ENCODE results near the gene NEU3.
A peak's percentile ranks its signal among the peaks of the same experiment; 100 is the strongest.

NEU3 gene

GRCh38 chr11:75031771-75032549 lies 43.2 kb downstream of the NEU3 start:
- Histone ChIP-seq H3K27ac (ENCODE audit: low read depth, low read length) (no peak overlapping the region), H2BK120ac (ENCODE audit: low read depth, low read length) (no peak overlapping the region), H2BK5ac (ENCODE audit: low read length) (no peak overlapping the region), H3K56ac (ENCODE audit: low read length) (no peak overlapping the region), H3K23ac (ENCODE audit: low read length) (no peak overlapping the region), H3K79me2 (ENCODE audit: control insufficient read depth, insufficient read depth, low read length) (no peaks in the 10 kb centered on the region), H3K4ac (ENCODE audit: low read depth, low read length) (no peak overlapping the region), H3K27me3 (ENCODE audit: insufficient read depth, low read length, poor library complexity) (no peaks in the 10 kb centered on the region), H2AK5ac (ENCODE audit: low read length) (no peak overlapping the region), H3K79me1 (ENCODE audit: low read length) (no peaks in the 10 kb centered on the region), H4K5ac (ENCODE audit: low read length) (no peak overlapping the region), H2BK15ac (replicated peaks; ENCODE audit: low read depth) (no peak overlapping the region), H4K8ac (ENCODE audit: low read depth, low read length) (no peak overlapping the region), H3K4me1 (ENCODE audit: control insufficient read depth, low read depth, low read length) (peaks cover 5% of the 10 kb centered on the region), H3K18ac (ENCODE audit: low read length) (no peak overlapping the region), H3K4me2 (ENCODE audit: low read length) (no peak overlapping the region), H3K9ac (ENCODE audit: low read length) (no peak overlapping the region), H3K4me3 (ENCODE audit: low read length) (no peak overlapping the region), H3K36me3 (ENCODE audit: control insufficient read depth, insufficient read depth, low read length) (no peaks in the 10 kb centered on the region)
- peak; percentile 88 for DNase-seq
- WGBS (ENCODE audit: extremely low coverage, insufficient coverage, low lambda C conversion rate): no CpG with 5 or more reads among the region's 8 CpGs

- H3K27me3 ChIP-seq (ENCODE audit: insufficient read depth, low read length, poor library complexity): no peaks in the 10 kb centered on the region
- peaks cover 5% of the 10 kb centered on the region for H3K4me1 ChIP-seq (ENCODE audit: control insufficient read depth, low read depth, low read length)
- no peak overlapping the region for H4K8ac ChIP-seq (ENCODE audit: low read depth, low read length)
- no peak overlapping the region for H3K4ac ChIP-seq (ENCODE audit: low read depth, low read length)
- H3K4me2 ChIP-seq (ENCODE audit: low read length): no peak overlapping the region
- H3K56ac ChIP-seq (ENCODE audit: low read length): no peak overlapping the region
- H3K27ac ChIP-seq (ENCODE audit: low read depth, low read length): no peak overlapping the region
- H3K79me1 ChIP-seq (ENCODE audit: low read length): no peaks in the 10 kb centered on the region
- no peak overlapping the region for H2BK120ac ChIP-seq (ENCODE audit: low read depth, low read length)
- H2BK5ac ChIP-seq (ENCODE audit: low read length): no peak overlapping the region
- H3K36me3 ChIP-seq (ENCODE audit: control insufficient read depth, insufficient read depth, low read length): no peaks in the 10 kb centered on the region
- H3K9ac ChIP-seq (ENCODE audit: low read length): no peak overlapping the region
- no peak for DNase-seq
- no peak overlapping the region for H2BK15ac ChIP-seq (replicated peaks; ENCODE audit: low read depth)
- WGBS (ENCODE audit: extremely low coverage, insufficient coverage, low lambda C conversion rate): no CpG with 5 or more reads among the region's 3 CpGs
- H2AK5ac ChIP-seq (ENCODE audit: low read length): no peak overlapping the region
- no peak overlapping the region for H3K23ac ChIP-seq (ENCODE audit: low read length)
- no peaks in the 10 kb centered on the region for H3K79me2 ChIP-seq (ENCODE audit: control insufficient read depth, insufficient read depth, low read length)
- no peak overlapping the region for H4K5ac ChIP-seq (ENCODE audit: low read length)
- H3K18ac ChIP-seq (ENCODE audit: low read length): no peak overlapping the region
- no peak overlapping the region for H3K4me3 ChIP-seq (ENCODE audit: low read length)
These were observed 43.8 kb downstream of the NEU3 start for GRCh38 chr11:75032550-75032935.

GRCh38 chr11:75033916-75034315 lies 45.2 kb downstream of the NEU3 start:
- H3K4me3 ChIP-seq (ENCODE audit: low read length): no peak overlapping the region
- H2AK5ac ChIP-seq (ENCODE audit: low read length): no peak overlapping the region
- H3K4ac ChIP-seq (ENCODE audit: low read depth, low read length): no peak overlapping the region
- H3K27me3 ChIP-seq (ENCODE audit: insufficient read depth, low read length, poor library complexity): no peaks in the 10 kb centered on the region
- no peak overlapping the region for H3K27ac ChIP-seq (ENCODE audit: low read depth, low read length)
- H3K18ac ChIP-seq (ENCODE audit: low read length): no peak overlapping the region
- no peak overlapping the region for H4K5ac ChIP-seq (ENCODE audit: low read length)
- no peak overlapping the region for H3K9ac ChIP-seq (ENCODE audit: low read length)
- H3K4me2 ChIP-seq (ENCODE audit: low read length): no peak overlapping the region
- WGBS (ENCODE audit: extremely low coverage, insufficient coverage, low lambda C conversion rate): no CpG with 5 or more reads among the region's 3 CpGs
- H2BK15ac ChIP-seq (replicated peaks; ENCODE audit: low read depth): no peak overlapping the region
- H2BK5ac ChIP-seq (ENCODE audit: low read length): no peak overlapping the region
- no peak overlapping the region for H3K56ac ChIP-seq (ENCODE audit: low read length)
- no peak overlapping the region for H2BK120ac ChIP-seq (ENCODE audit: low read depth, low read length)
- H4K8ac ChIP-seq (ENCODE audit: low read depth, low read length): no peak overlapping the region
- no peaks in the 10 kb centered on the region for H3K79me2 ChIP-seq (ENCODE audit: control insufficient read depth, insufficient read depth, low read length)
- H3K79me1 ChIP-seq (ENCODE audit: low read length): no peaks in the 10 kb centered on the region
- no peaks in the 10 kb centered on the region for H3K36me3 ChIP-seq (ENCODE audit: control insufficient read depth, insufficient read depth, low read length)
- DNase-seq: no peak
- H3K23ac ChIP-seq (ENCODE audit: low read length): no peak overlapping the region
- peaks cover 5% of the 10 kb centered on the region for H3K4me1 ChIP-seq (ENCODE audit: control insufficient read depth, low read depth, low read length)

- no peaks in the 10 kb centered on the region for H3K27me3 ChIP-seq (ENCODE audit: insufficient read depth, low read length, poor library complexity)
- H3K4me3 ChIP-seq (ENCODE audit: low read length): no peak overlapping the region
- no peak overlapping the region for H3K23ac ChIP-seq (ENCODE audit: low read length)
- H3K4me2 ChIP-seq (ENCODE audit: low read length): no peak overlapping the region
- H2BK120ac ChIP-seq (ENCODE audit: low read depth, low read length): no peak overlapping the region
- H3K79me1 ChIP-seq (ENCODE audit: low read length): no peaks in the 10 kb centered on the region
- no peak overlapping the region for H2AK5ac ChIP-seq (ENCODE audit: low read length)
- H2BK5ac ChIP-seq (ENCODE audit: low read length): no peak overlapping the region
- H3K56ac ChIP-seq (ENCODE audit: low read length): no peak overlapping the region
- H3K27ac ChIP-seq (ENCODE audit: low read depth, low read length): no peak overlapping the region
- DNase-seq: no peak
- peaks cover 5% of the 10 kb centered on the region for H3K4me1 ChIP-seq (ENCODE audit: control insufficient read depth, low read depth, low read length)
- H3K4ac ChIP-seq (ENCODE audit: low read depth, low read length): no peak overlapping the region
- no peak overlapping the region for H4K5ac ChIP-seq (ENCODE audit: low read length)
- H4K8ac ChIP-seq (ENCODE audit: low read depth, low read length): no peak overlapping the region
- H2BK15ac ChIP-seq (replicated peaks; ENCODE audit: low read depth): no peak overlapping the region
- no peak overlapping the region for H3K18ac ChIP-seq (ENCODE audit: low read length)
- H3K79me2 ChIP-seq (ENCODE audit: control insufficient read depth, insufficient read depth, low read length): no peaks in the 10 kb centered on the region
- no peaks in the 10 kb centered on the region for H3K36me3 ChIP-seq (ENCODE audit: control insufficient read depth, insufficient read depth, low read length)
- no peak overlapping the region for H3K9ac ChIP-seq (ENCODE audit: low read length)
- WGBS (ENCODE audit: extremely low coverage, insufficient coverage, low lambda C conversion rate): no CpG with 5 or more reads among the region's 5 CpGs
These were observed 46.5 kb downstream of the NEU3 start for GRCh38 chr11:75035256-75035655.

- Histone ChIP-seq H3K4me1 (ENCODE audit: control insufficient read depth, low read depth, low read length) (peaks cover 5% of the 10 kb centered on the region), H3K27me3 (ENCODE audit: insufficient read depth, low read length, poor library complexity) (no peaks in the 10 kb centered on the region), H3K36me3 (ENCODE audit: control insufficient read depth, insufficient read depth, low read length) (no peaks in the 10 kb centered on the region), H3K9ac (ENCODE audit: low read length) (no peak overlapping the region), H2BK5ac (ENCODE audit: low read length) (no peak overlapping the region), H3K23ac (ENCODE audit: low read length) (no peak overlapping the region), H4K8ac (ENCODE audit: low read depth, low read length) (no peak overlapping the region), H3K56ac (ENCODE audit: low read length) (peak overlapping the region; percentile 22), H4K5ac (ENCODE audit: low read length) (no peak overlapping the region), H2BK15ac (replicated peaks; ENCODE audit: low read depth) (no peak overlapping the region), H3K4ac (ENCODE audit: low read depth, low read length) (no peak overlapping the region), H3K4me3 (ENCODE audit: low read length) (no peak overlapping the region), H3K18ac (ENCODE audit: low read length) (no peak overlapping the region), H2BK120ac (ENCODE audit: low read depth, low read length) (no peak overlapping the region), H2AK5ac (ENCODE audit: low read length) (no peak overlapping the region), H3K27ac (ENCODE audit: low read depth, low read length) (no peak overlapping the region), H3K79me1 (ENCODE audit: low read length) (no peaks in the 10 kb centered on the region), H3K79me2 (ENCODE audit: control insufficient read depth, insufficient read depth, low read length) (no peaks in the 10 kb centered on the region), H3K4me2 (ENCODE audit: low read length) (no peak overlapping the region)
- no CpG with 5 or more reads among the region's 3 CpGs for WGBS (ENCODE audit: extremely low coverage, insufficient coverage, low lambda C conversion rate)
- DNase-seq: peak; percentile 51
These were observed 47.3 kb downstream of the NEU3 start for GRCh38 chr11:75035911-75036565.
